ENCODE results near the gene LEFTY1. TPM values are rescaled to one million over a fixed set of nuclear protein-coding genes. Genes with fewer than 3 reads are reported as not detected.

The LEFTY1 gene
- total and polyA plus RNA-seq, 2 of the 13 experiments (the other 11 are each of a cell fraction or from before 2014, with no cell fraction given), result 0.29 to 0.79 TPM

DNA sequence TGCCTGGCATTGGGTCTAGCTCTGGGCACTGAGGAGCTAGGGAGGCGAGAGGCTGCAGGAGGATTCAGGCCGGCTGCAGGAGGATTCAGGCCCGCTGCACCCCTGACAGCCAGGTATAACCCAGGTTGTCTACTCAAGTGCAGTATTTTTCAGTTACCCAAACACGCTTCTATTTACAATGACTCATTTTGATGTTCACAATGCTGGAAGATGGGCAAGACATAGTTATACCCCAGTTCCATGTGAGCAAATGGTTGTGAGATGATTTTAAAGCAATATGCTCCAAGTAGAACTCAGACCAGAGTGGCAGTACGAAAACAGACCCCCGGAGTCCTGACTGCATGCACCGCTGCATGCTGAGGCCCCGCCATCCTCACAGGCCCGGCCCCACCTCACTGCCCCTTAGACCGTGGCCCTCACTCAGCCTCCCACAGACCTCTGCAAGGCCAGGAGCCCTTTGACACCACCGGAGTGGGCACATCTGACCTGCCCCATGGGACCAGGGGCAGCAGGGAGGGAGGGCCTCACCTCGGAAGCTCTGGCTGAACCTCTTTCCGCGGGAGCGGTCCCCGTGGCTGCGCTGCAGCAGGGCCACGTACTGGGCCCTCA is 553 bp downstream of the LEFTY1 start (continued):
- TF ChIP-seq, protein P1, sequence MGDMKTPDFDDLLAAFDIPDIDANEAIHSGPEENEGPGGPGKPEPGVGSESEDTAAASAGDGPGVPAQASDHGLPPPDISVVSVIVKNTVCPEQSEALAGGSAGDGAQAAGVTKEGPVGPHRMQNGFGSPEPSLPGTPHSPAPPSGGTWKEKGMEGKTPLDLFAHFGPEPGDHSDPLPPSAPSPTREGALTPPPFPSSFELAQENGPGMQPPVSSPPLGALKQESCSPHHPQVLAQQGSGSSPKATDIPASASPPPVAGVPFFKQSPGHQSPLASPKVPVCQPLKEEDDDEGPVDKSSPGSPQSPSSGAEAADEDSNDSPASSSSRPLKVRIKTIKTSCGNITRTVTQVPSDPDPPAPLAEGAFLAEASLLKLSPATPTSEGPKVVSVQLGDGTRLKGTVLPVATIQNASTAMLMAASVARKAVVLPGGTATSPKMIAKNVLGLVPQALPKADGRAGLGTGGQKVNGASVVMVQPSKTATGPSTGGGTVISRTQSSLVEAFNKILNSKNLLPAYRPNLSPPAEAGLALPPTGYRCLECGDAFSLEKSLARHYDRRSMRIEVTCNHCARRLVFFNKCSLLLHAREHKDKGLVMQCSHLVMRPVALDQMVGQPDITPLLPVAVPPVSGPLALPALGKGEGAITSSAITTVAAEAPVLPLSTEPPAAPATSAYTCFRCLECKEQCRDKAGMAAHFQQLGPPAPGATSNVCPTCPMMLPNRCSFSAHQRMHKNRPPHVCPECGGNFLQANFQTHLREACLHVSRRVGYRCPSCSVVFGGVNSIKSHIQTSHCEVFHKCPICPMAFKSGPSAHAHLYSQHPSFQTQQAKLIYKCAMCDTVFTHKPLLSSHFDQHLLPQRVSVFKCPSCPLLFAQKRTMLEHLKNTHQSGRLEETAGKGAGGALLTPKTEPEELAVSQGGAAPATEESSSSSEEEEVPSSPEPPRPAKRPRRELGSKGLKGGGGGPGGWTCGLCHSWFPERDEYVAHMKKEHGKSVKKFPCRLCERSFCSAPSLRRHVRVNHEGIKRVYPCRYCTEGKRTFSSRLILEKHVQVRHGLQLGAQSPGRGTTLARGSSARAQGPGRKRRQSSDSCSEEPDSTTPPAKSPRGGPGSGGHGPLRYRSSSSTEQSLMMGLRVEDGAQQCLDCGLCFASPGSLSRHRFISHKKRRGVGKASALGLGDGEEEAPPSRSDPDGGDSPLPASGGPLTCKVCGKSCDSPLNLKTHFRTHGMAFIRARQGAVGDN (CRISPR knock-in tag; IDR thresholded peaks at IDR 0.05), result peak; percentile 55
- TF ChIP-seq BRD4 (CRISPR knock-in tag; IDR thresholded peaks at IDR 0.05) (no peak), LCORL (IDR thresholded peaks at IDR 0.05) (no peak), LCORL (CRISPR knock-in tag; IDR thresholded peaks at IDR 0.05) (no peak), ZNF251 (CRISPR knock-in tag; IDR thresholded peaks at IDR 0.05) (no peak), SMYD3 (CRISPR knock-in tag; IDR thresholded peaks at IDR 0.05) (no peak), HDAC1 (CRISPR knock-in tag; IDR thresholded peaks at IDR 0.05) (0 out of 2 replicates have a peak, but pooled peaks have one; percentile 27), KDM6A (CRISPR knock-in tag; IDR thresholded peaks at IDR 0.05; ENCODE audit: low read depth) (no peak), ZKSCAN1 (IDR thresholded peaks at IDR 0.05; ENCODE audit: low read length) (no peak), JUNB (CRISPR knock-in tag; IDR thresholded peaks at IDR 0.05; ENCODE audit: borderline replicate concordance) (no peak)
- TF ChIP-seq, protein P2, sequence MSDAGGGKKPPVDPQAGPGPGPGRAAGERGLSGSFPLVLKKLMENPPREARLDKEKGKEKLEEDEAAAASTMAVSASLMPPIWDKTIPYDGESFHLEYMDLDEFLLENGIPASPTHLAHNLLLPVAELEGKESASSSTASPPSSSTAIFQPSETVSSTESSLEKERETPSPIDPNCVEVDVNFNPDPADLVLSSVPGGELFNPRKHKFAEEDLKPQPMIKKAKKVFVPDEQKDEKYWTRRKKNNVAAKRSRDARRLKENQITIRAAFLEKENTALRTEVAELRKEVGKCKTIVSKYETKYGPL (CRISPR knock-in tag; IDR thresholded peaks at IDR 0.05), result no peak
- TF ChIP-seq, protein P3, sequence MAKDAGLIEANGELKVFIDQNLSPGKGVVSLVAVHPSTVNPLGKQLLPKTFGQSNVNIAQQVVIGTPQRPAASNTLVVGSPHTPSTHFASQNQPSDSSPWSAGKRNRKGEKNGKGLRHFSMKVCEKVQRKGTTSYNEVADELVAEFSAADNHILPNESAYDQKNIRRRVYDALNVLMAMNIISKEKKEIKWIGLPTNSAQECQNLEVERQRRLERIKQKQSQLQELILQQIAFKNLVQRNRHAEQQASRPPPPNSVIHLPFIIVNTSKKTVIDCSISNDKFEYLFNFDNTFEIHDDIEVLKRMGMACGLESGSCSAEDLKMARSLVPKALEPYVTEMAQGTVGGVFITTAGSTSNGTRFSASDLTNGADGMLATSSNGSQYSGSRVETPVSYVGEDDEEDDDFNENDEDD (CRISPR knock-in tag; IDR thresholded peaks at IDR 0.05; ENCODE audit: borderline replicate concordance), result no peak
- TF ChIP-seq, protein P4, sequence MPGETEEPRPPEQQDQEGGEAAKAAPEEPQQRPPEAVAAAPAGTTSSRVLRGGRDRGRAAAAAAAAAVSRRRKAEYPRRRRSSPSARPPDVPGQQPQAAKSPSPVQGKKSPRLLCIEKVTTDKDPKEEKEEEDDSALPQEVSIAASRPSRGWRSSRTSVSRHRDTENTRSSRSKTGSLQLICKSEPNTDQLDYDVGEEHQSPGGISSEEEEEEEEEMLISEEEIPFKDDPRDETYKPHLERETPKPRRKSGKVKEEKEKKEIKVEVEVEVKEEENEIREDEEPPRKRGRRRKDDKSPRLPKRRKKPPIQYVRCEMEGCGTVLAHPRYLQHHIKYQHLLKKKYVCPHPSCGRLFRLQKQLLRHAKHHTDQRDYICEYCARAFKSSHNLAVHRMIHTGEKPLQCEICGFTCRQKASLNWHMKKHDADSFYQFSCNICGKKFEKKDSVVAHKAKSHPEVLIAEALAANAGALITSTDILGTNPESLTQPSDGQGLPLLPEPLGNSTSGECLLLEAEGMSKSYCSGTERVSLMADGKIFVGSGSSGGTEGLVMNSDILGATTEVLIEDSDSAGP (CRISPR knock-in tag; IDR thresholded peaks at IDR 0.05; ENCODE audit: borderline replicate concordance), result no peak
- TF ChIP-seq, protein P5, sequence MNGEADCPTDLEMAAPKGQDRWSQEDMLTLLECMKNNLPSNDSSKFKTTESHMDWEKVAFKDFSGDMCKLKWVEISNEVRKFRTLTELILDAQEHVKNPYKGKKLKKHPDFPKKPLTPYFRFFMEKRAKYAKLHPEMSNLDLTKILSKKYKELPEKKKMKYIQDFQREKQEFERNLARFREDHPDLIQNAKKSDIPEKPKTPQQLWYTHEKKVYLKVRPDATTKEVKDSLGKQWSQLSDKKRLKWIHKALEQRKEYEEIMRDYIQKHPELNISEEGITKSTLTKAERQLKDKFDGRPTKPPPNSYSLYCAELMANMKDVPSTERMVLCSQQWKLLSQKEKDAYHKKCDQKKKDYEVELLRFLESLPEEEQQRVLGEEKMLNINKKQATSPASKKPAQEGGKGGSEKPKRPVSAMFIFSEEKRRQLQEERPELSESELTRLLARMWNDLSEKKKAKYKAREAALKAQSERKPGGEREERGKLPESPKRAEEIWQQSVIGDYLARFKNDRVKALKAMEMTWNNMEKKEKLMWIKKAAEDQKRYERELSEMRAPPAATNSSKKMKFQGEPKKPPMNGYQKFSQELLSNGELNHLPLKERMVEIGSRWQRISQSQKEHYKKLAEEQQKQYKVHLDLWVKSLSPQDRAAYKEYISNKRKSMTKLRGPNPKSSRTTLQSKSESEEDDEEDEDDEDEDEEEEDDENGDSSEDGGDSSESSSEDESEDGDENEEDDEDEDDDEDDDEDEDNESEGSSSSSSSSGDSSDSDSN (CRISPR knock-in tag; IDR thresholded peaks at IDR 0.05), result 0 out of 2 replicates have a peak, but pooled peaks have one; percentile 29
